IPS-NIHi11 (cell line): Measurements from ENCODE around the gene SLC51A.
"Not testable (repeated sequence)": the region's sequence is repeated elsewhere in the genome, so short reads cannot be mapped to it uniquely, and the experiment has no call there.

Source experiments
- DNase-seq: peaks from one replicate; pipeline ENCODE4 v3.0.0; 2012; ENCODE audit warnings: mixed read lengths, low spot score

Gene SLC51A

DNA sequence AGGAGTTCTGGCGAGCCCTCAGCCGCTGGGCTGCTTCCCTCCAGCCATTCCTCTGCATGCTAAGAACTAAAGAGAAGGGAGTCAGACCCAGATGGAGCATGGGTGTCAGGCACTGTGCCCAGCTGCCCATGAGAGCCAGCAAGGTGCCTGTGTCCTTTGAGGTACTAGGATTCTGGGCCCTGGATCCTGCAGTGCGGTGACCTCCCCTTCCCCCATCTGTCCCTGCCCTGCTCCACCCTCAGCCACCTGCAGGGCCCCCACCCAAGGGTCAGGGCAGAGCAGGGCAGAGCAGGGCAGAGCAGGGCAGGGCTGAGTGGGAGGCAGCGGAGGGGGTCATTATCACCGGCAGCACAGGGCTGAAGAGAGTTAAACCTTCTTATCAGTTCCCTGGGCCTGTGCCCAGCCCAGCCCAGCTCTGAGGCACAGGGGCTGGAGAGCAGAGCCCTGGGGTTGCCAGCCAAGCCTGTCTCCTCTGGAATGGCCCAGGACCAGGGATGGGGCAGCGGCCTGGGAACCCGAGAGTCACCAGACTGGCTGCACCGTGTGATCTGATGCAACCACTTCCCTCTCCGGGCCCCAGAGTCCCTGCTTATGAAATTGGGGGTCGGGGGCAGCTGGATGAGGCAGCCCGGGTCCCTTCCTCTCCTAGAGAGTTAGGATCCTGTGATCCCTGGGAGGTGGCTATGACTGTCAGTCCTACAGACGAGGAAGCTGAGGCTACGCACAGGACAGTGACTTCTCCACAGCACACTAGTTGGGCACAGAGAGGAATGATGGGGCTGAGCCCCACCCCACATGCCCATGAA is 22.4 kb upstream of the SLC51A start:
- DNase-seq = no peak

GRCh38 chr3:196194542-196194915 is 21.8 kb upstream of the SLC51A start:
- DNase-seq = no peak

- no peak for DNase-seq
These were observed 20.6 kb upstream of the SLC51A start for GRCh38 chr3:196195664-196196265.

GRCh38 chr3:196197524-196197923 is 18.8 kb upstream of the SLC51A start:
- DNase-seq = no peak

DNA sequence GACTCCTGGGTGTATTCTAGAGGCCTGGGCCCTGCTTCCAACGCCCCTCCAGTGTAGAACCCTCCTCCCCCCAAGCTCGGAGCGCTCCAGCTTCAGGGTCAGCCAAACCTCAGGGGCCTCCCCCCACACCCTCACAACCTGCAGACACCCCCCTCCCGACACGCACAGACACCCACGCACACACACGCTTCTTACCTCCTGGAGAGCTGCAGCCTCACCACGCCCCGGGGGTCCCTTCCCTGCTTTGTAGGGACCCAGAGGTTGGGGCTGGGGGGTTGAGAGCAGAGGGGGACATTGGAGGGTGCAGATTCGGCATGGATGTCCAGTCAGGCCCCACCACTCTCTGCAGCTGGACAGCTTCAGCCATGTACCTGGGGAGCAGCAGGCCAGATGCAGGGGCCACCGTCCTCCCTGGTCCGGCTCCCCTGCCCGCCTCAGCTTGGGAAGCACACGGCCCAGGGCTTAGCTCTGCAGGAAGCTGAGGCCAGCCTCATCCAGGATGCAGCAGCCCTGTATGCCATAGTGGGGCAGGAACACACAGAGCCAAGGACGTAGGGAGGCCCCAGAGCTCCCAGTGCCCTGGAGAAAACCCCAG is 18.2 kb upstream of the SLC51A start:
- no peak for DNase-seq

- DNase-seq = no peak
These were observed 17.3 kb upstream of the SLC51A start for GRCh38 chr3:196198771-196199753.

DNA sequence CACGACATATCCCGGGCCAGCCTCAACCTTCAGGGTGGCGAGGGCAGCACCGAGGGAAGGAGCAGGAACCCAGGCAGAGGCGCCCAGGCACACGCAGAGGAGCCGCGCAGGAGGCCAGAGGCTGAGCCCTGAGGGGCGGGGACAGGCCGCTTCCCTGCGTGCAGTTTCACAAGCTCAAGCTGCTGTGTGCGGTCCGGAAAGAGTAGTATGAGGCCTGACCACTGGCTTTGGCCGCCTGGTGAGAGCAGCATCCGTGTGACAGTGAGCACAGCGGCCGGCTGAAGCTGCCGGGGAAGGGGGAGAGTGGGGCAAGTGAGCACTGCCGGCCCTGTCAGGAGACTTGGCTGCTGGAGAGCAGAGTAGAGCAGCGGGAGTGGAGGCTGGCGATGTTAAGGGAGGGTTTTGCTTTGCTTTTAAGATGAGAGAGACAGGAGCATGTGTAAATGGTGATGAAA is 13.8 kb upstream of the SLC51A start:
- DNase-seq = no peak

DNA sequence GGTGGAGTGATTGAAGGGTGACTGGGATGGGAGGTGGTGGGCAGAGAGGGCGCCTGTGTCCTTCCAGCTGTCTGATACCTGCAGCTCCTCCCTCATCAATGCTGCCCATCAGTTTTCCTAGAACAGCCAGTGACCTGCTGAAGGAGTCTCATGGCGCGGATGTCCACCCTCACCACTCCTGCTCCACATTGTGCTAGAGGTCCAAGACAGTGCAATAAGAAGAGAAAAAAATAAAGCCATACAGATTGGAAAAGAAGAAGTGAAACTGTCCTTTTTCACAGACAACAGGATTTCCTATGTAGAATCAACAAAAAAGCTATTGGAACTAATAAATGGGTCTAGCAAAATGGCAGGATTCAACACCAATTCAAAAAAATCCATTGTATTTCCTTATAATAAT is 12.5 kb upstream of the SLC51A start:
- DNase-seq = no peak

GRCh38 chr3:196205442-196206205 is 10.7 kb upstream of the SLC51A start:
- not testable (repeated sequence) for DNase-seq

DNA sequence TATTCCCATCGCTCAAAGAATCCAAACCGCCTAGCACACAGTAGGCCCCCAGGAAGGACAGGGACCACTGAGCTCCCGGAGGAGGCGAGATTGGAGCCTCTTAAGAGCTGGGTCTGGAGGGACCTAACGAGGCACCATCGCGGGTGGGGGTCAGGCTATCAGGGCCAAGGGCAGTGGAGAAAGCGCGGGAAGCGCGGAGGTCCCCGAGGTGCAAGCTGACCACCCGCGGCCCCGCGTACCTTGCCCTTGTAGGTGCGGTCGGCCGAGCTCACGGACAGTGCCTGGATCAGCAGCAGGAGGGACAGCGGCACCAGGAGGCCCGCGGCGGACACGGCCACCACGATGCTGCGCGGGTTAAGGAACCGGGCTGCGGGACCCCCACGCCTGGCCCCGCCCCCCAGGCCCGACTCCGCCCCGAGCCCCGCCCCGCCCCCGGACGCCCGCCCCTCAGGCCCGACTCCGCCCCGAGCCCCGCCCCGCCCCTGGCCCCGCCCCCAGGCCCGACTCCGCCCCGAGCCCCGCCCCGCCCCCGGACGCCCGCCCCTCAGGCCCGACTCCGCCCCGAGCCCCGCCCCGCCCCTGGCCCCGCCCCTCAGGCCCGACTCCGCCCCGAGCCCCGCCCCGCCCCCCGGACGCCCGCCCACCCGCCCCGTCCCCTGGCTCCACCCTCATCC is 9.0 kb upstream of the SLC51A start:
- peak; percentile 80 for DNase-seq

DNA sequence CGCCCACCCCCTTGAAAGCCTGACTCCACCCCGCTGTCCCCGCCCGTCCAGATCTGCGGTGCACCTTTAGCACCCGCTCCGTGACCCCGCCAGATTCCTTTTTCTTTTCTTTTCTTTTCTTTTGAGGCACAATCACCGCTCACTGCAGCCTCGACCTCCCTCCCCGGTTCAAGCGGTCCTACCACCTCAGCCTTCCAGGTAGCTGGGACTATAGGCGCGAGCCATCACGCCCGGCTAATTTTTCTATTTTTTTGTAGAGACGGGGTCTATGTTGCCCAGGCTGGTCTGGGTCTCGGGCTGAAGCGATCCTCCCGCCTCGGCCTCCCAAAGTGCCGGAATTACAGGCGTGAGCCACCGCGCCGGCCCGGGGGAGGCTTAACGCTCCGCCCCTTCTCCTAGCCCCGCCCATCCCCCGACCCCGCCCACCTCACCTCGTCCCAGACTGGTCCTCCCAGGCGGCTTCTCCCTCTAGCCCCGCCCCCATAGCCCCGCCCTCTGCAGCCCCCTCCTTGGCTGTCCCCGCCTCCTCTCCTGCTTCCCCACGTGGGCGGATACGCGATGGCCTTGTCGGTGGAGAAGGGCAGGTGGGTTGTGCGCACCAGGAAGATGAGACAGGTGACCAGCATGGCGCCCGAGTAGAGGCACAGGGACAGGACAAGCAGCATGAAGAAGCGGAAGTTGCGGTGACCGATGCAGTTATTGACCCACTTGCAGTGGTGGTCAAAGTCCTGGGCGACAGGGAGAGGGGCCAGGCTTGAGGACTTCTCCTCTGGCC is 8.3 kb upstream of the SLC51A start:
- DNase-seq = peak; percentile 99

DNA sequence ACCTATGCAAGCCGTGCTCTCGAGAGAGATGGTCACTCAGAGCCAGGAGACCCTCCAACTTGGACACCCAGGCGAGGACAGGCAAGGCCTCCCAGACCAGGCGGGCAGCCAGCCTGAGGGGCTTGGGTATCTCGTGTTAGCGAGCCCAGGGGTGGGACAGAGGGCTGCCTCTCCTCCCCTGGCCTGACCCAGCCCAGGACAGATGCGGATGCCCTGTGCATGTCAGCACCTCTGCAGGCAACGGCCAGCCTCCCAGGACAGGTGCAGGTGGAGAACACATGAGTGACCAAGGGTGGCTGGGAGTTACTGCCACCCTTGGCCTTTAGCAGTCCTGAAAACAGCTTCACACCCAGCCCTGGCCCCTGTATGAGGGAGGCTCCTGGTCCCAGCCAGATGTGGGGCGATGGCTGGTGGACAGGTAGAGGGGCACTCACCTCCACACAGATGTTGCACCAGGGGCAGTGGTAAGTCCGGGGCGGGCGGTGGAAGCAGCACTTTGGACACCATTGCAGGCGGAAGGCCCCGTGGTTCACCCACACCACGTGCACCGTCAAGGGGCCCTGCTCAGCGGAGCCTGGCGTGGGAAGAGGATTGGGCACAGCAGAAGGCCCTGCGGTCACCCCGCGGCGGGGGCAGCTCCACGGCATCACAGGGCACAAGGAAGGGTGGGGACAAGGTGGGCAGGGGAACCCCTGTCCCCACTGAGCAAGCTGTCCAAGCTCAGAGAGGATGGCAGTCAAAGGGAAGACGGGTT is 7.2 kb upstream of the SLC51A start:
- no peak for DNase-seq

- DNase-seq = not testable (repeated sequence)
These were observed 6.2 kb upstream of the SLC51A start for GRCh38 chr3:196209944-196210672.

- no peak for DNase-seq
These were observed 5.4 kb upstream of the SLC51A start, which contains the start of gene ZDHHC19 for GRCh38 chr3:196210673-196211556. ZDHHC19 (minus strand) TSS chr3:196211400; CDS start chr3:196211315, 85 bp downstream.

DNA sequence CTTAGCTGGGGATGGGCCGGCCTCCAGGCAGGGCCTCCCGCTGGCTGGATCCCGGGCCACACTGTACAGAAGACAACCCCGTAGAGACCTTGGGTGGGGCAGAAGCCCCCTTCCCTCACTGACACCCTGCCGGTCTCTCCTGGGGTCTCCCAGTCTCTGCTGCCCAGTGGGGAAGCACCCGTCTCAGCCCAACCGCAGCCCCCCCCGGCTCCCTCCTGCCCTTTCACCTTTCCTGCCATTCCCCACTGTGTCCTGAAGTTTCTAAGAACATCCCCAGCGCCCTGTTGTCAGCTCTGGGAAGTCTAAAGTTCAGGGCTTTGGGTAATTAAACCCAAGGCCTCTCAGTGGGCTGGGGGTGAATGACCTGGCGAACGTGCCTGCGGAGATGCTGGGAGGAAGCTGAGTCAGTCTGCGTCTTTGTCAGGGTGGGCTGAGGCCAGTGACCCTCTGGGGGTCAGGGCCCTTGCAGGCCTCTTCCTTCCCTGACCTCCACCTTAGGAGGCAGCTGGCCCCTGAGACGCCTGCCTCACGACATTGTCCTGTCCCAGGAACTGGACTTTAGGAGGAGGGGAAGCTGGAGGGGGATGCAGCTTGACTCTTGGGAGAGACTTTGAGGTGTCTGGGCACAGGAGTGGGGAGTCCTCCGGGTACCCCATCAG is 1.4 kb upstream of the SLC51A start:
- no peak for DNase-seq

DNA sequence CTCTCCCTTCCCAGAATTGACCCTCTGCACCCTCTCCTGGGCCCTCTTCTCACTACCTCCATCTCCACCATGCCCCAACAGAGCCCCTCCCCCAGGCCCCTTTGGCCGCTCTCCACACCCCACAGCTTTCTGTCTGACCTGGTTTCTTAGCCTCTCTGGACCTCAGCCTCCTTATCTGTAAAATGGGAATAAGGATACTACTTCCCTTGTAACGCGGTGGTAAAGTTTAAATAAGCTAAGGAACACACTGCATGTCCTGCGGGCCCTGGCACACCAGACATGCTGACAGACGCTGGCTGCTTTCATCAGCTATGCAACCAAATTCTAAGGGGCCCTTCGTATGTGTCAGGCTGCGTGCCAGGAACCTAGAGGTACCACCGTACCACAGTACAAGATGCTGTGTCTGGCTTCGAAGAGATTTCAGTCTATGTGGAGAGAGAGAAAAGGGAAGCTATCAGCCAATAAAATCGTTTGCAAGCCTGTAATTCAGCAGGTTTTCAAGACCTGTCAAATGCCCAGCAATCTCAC is 777 bp upstream of the SLC51A start:
- no peak for DNase-seq
